ENCODE data around the gene TBC1D22A. TPM values are rescaled to one million over a fixed set of nuclear protein-coding genes. Genes with fewer than 3 reads are reported as not detected.

TBC1D22A gene
- total and polyA plus RNA-seq, 9 donors, result 12.5 to 25.6 (median 18.5) TPM

DNA sequence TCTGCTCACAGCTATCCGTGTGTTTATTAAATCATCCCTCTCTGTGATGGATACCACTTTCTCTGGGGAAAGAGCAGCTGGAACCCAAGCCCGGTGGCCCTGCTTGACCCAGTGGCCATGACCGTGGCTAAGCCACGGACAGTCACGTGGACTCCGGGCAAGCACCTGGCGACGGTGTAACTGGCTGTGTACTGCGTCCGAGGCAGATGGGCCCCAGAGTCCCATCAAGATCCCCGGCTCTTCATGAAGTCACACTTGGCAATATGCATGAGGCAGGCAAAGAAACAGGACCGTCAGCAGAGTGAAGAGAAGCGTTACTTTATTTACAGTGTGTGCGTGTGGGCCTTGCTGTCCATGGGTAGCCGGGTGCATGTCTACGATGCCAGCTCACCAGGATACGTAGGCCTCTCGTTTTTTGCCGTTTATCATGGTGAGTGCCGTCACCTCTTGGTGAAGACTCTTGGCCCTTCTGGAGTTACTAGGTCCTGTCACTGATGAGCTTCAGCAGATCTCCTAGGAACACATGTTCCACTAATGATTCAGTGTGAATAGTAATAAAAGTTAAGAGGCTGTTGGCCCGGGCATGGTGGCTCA, 366.3 kb downstream of the TBC1D22A start:
- Histone ChIP-seq H3K27me3 (no peaks in the 10 kb centered on the region), H3K4me3 (no peak overlapping the region), H3K9me3 (no peaks in the 10 kb centered on the region), H3K4me1 (ENCODE audit: insufficient read depth) (no peaks in the 10 kb centered on the region), H3K36me3 (no peaks in the 10 kb centered on the region), H3K27ac (no peak overlapping the region)
- 95 to 96% (median 96%) methylated on average over 21 of the region's 21 CpGs for WGBS, 3 donors
- intact Hi-C loops (cut with DNase I), result no loop called here
- peak in 1 of 5 donors; percentile 13 for DNase-seq
- TF ChIP-seq, protein P1, sequence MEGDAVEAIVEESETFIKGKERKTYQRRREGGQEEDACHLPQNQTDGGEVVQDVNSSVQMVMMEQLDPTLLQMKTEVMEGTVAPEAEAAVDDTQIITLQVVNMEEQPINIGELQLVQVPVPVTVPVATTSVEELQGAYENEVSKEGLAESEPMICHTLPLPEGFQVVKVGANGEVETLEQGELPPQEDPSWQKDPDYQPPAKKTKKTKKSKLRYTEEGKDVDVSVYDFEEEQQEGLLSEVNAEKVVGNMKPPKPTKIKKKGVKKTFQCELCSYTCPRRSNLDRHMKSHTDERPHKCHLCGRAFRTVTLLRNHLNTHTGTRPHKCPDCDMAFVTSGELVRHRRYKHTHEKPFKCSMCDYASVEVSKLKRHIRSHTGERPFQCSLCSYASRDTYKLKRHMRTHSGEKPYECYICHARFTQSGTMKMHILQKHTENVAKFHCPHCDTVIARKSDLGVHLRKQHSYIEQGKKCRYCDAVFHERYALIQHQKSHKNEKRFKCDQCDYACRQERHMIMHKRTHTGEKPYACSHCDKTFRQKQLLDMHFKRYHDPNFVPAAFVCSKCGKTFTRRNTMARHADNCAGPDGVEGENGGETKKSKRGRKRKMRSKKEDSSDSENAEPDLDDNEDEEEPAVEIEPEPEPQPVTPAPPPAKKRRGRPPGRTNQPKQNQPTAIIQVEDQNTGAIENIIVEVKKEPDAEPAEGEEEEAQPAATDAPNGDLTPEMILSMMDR (IDR thresholded peaks at IDR 0.05), result no peak
- TF ChIP-seq EP300 (IDR thresholded peaks at IDR 0.05), result no peak
- TF ChIP-seq POLR2A (IDR thresholded peaks at IDR 0.05), result no peak

DNA sequence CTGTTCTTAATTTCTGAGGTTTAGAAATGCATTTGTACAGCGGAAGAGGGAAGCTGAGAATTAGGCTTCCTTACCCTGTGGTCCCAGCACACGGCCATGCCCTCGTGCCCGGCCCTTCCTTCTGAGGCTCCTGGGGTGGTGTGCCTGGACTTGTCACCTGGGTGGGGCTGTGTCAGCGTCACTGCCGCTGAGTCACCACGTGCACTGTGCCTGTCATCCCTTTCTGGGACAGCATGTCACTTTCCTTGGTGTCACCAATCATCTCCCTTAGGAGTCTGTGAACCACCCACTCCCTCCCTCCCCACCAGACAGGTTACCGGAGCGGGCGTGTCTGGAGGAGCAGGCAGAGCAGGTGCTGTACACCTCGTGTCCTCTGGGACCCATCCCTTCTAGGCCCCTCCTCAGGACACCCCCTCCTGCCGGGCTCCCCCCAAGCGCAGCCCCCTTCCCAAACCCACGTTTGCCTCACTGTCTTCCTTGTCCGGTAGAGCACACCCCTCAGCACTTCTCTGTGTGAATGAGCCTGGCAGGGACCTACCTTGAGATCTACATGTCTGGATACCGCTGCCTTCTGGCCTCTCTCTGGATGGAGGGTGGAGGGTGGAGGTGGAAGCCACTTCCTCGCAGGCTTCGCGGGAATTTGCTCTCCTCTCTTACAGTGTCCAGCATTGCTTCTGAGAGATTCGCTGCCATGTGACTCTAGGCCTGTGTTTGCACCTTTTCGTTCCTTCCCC, 367.6 kb downstream of the TBC1D22A start:
- Histone ChIP-seq H3K9me3 (no peaks in the 10 kb centered on the region), H3K4me3 (no peak overlapping the region), H3K4me1 (ENCODE audit: insufficient read depth) (no peaks in the 10 kb centered on the region), H3K27ac (no peak overlapping the region), H3K36me3 (no peaks in the 10 kb centered on the region), H3K27me3 (no peaks in the 10 kb centered on the region)
- intact Hi-C loops (cut with DNase I), result no loop called here
- DNase-seq, result peak in 1 of 5 donors; percentile 17
- no peak for TF ChIP-seq POLR2A (IDR thresholded peaks at IDR 0.05)
- no peak for TF ChIP-seq EP300 (IDR thresholded peaks at IDR 0.05)
- TF ChIP-seq, protein P1 (IDR thresholded peaks at IDR 0.05), result no peak
- WGBS, 3 donors, result 88 to 94% (median 91%) methylated on average over 21 of the region's 21 CpGs

DNA sequence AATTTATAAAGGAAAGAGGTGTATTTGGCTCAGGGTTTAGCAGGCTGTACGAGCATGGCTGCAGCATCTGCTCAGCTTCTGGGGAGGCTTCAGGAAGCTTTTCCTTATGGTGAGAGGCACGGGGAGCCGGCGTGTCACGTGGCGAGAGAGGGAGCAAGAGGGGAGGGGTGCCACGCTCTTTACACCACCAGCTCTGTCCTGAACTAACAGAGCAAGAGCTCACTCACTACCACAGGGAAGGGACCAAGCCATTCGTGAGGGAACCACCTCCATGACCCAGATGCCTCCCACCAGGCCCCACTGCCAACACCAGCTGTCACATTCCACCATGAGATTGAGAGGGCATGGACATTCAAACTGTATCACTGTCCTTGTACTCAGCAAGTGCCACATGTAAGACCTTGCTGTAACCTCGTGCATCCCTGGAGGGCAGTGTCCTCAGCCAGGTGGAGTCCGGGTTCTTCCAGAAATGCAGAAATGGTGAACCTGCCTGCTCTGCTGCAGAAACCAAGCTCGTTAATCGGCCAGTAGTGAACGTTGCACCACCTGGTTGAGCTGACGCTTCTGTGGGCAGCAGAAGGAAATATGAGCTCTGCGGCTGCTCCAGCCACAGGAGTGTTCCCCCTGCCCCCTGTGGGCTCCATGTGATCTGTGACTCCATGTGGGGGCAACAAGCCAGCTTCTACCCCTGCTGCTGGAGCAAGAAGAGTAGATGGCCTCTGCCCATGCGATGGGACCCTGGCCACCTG, 368.6 kb downstream of the TBC1D22A start:
- DNase-seq, result no peak
- Histone ChIP-seq H3K4me3 (no peak overlapping the region), H3K36me3 (no peaks in the 10 kb centered on the region), H3K4me1 (ENCODE audit: insufficient read depth) (no peaks in the 10 kb centered on the region), H3K27me3 (no peaks in the 10 kb centered on the region), H3K9me3 (no peaks in the 10 kb centered on the region), H3K27ac (no peak overlapping the region)
- intact Hi-C loops (cut with DNase I), result no loop called here
- TF ChIP-seq POLR2A (IDR thresholded peaks at IDR 0.05), result no peak
- TF ChIP-seq, protein P1 (IDR thresholded peaks at IDR 0.05), result no peak
- WGBS, 3 donors, result 87 to 95% (median 91%) methylated on average over 16 of the region's 16 CpGs

DNA sequence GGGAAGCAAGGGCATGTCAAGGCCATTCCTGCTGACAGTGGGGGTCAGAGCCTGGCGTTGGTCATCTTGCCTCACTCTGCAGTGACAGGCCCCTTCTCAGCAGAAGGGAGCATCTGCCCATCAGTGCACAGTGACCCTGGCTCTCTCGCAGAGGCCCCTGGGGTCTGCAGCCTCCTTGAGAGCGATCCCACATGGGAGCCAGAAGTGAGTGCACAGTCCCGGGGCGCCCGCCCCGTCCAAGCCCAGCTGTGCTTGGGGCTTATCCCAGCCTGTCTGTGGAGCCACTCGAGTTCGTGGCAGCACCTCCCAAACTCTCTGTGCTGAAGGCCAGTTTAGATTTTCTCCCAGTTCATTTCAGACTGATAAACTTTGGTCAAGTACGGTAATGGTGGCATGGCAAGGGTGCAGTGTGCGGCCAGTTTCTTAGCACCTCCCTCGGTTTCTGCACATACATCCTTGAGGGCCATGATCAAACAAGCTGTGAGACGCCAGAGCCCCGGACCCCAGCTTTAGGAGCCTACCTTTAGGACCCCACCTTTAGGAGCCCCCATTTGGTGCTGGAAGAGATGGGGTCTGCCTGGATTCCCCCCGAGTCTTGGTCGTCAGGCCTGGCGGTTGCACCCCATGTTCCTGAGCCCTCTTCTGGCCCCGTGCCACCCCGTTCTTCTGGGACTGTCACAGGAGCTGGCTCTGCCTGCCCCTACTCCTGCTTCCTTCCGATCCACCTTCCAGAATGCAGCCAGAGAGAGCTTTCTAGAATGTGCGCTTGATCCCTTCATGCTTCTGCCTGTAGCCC, 369.4 kb downstream of the TBC1D22A start:
- intact Hi-C loops (cut with DNase I), result no loop called here
- DNase-seq, result no peak
- WGBS, 3 donors, result 88 to 94% (median 91%) methylated on average over 21 of the region's 21 CpGs
- TF ChIP-seq POLR2A (IDR thresholded peaks at IDR 0.05) (no peak), EP300 (IDR thresholded peaks at IDR 0.05) (no peak)
- TF ChIP-seq, protein P1 (IDR thresholded peaks at IDR 0.05), result no peak
- Histone ChIP-seq H3K36me3 (no peaks in the 10 kb centered on the region), H3K9me3 (no peaks in the 10 kb centered on the region), H3K27ac (no peak overlapping the region), H3K4me1 (ENCODE audit: insufficient read depth) (no peaks in the 10 kb centered on the region), H3K27me3 (no peaks in the 10 kb centered on the region), H3K4me3 (no peak overlapping the region)

Data from ovary (tissue), 9 donors.